SU-DHL-6 (cell line): ENCODE data around the gene UBE3B.

ENCODE experiments used
- H2AFZ ChIP-seq: fragments of 200-600 bp; sonication (generic); 2 replicates; pipeline ENCODE4 v1.6.1; 2014; ENCODE audit warnings: low read depth, mild to moderate bottlenecking, moderate library complexity, mixed read lengths, antibody characterized with exemption, low read length; ENCODE audit not compliant: severe bottlenecking
- H3F3A ChIP-seq: fragments of 200-600 bp; shearing (Covaris generic); 2 replicates; pipeline ENCODE4 v1.6.0; 2016; ENCODE audit warnings: antibody characterized with exemption, mild to moderate bottlenecking; ENCODE audit not compliant: insufficient read depth
- H3K27ac ChIP-seq: fragments of 200-600 bp; sonication (generic); 2 replicates; pipeline ENCODE4 v1.5.1; 2016; ENCODE audit warnings: low read depth, mild to moderate bottlenecking, low read length, moderate library complexity, mixed read lengths
- H3K27me3 ChIP-seq: fragments of 200-600 bp; sonication (generic), shearing (Covaris generic); 2 replicates; pipeline ENCODE4 v1.6.0; 2014; ENCODE audit warnings: mild to moderate bottlenecking, low read length
- H3K36me3 ChIP-seq: fragments of 200-600 bp; sonication (generic); 2 replicates; pipeline ENCODE4 v1.6.1; 2014; ENCODE audit warnings: mild to moderate bottlenecking, low read length, mixed read lengths
- H3K4me2 ChIP-seq: fragments of 300-600, 200-600 bp; shearing (Covaris generic), sonication (generic); 2 replicates; pipeline ENCODE4 v1.6.0; 2014; ENCODE audit warnings: low read length, low read depth, mild to moderate bottlenecking; ENCODE audit not compliant: poor library complexity, severe bottlenecking
- H3K4me3 ChIP-seq: fragments of 200-600 bp; sonication (generic); 2 replicates; pipeline ENCODE4 v1.5.1; 2014; ENCODE audit warnings: antibody characterized with exemption, low read length, mild to moderate bottlenecking, mixed read lengths; ENCODE audit not compliant: insufficient read depth, poor library complexity, severe bottlenecking
- H3K79me2 ChIP-seq: fragments of 200-600 bp; sonication (generic); 2 replicates; pipeline ENCODE4 v1.6.1; 2014; ENCODE audit warnings: mild to moderate bottlenecking, low read length, moderate library complexity; ENCODE audit not compliant: insufficient read depth
- H3K9ac ChIP-seq: fragments of 200-600 bp; sonication (generic); 2 replicates; pipeline ENCODE4 v1.7.0; 2014; ENCODE audit warnings: mild to moderate bottlenecking, low read length
- H3K9me2 ChIP-seq: fragments of 200-600 bp; sonication (generic); replicated peaks from 2 replicates; pipeline ENCODE4 v1.6.1; 2014; ENCODE audit warnings: low read length; ENCODE audit not compliant: insufficient read depth
- H3K9me3 ChIP-seq: fragments of 200-600 bp; sonication (generic); 2 replicates; pipeline ENCODE4 v1.6.1; 2014; ENCODE audit warnings: low read length, mixed read lengths; ENCODE audit not compliant: insufficient read depth
- H4K20me1 ChIP-seq: fragments of 200-600 bp; sonication (generic); 2 replicates; pipeline ENCODE4 v1.6.1; 2014; ENCODE audit warnings: low read depth, mild to moderate bottlenecking, antibody characterized with exemption, low read length, moderate library complexity, mixed read lengths
- CTCF ChIP-seq: fragments of 200-600 bp; sonication (generic); IDR thresholded peaks from one replicate; pipeline ENCODE4 v1.5.1; 2017; ENCODE audit warnings: antibody characterized with exemption, mild to moderate bottlenecking, low read length, moderate library complexity; ENCODE audit not compliant: insufficient read depth, poor library complexity, severe bottlenecking
- EZH2phosphoT487 ChIP-seq: fragments of 200-600 bp; sonication (generic), shearing (Covaris generic); conservative IDR thresholded peaks from 2 replicates; pipeline ENCODE4 v1.6.1; 2018; ENCODE audit warnings: mild to moderate bottlenecking, antibody characterized with exemption, low read length, moderate library complexity, mixed read lengths

UBE3B gene

GRCh38 chr12:109567296-109567695, 89.9 kb downstream of the UBE3B start:
- 0 out of 2 replicates have a peak, but pooled peaks cover 5% of the 10 kb centered on the region for H3K36me3 ChIP-seq
- no peaks in the 10 kb centered on the region for H3F3A ChIP-seq
- no peaks in the 10 kb centered on the region for H3K27me3 ChIP-seq
- no peaks in the 10 kb centered on the region for H4K20me1 ChIP-seq
- TF ChIP-seq EZH2phosphoT487 (no peak), CTCF (no peak)
- no peak overlapping the region for H3K4me3 ChIP-seq
- H3K27ac ChIP-seq = no peak overlapping the region
- no peak overlapping the region for H2AFZ ChIP-seq
- no peaks in the 10 kb centered on the region for H3K9me2 ChIP-seq
- no peak overlapping the region for H3K9ac ChIP-seq
- no peaks in the 10 kb centered on the region for H3K9me3 ChIP-seq
- no peak overlapping the region for H3K4me2 ChIP-seq
- H3K79me2 ChIP-seq = 0 out of 2 replicates have a peak, but pooled peaks cover under 1% of the 10 kb centered on the region

- H4K20me1 ChIP-seq = no peaks in the 10 kb centered on the region
- H3K4me2 ChIP-seq = no peak overlapping the region
- no peak overlapping the region for H3K9ac ChIP-seq
- no peak for TF ChIP-seq EZH2phosphoT487
- no peak for TF ChIP-seq CTCF
- no peak overlapping the region for H3K27ac ChIP-seq
- H3K36me3 ChIP-seq = no peaks in the 10 kb centered on the region
- H3K9me3 ChIP-seq = no peaks in the 10 kb centered on the region
- no peaks in the 10 kb centered on the region for H3K27me3 ChIP-seq
- peaks cover 7% of the 10 kb centered on the region; the same call in 1 of the 2 replicates for H3K79me2 ChIP-seq
- H3K4me3 ChIP-seq = no peak overlapping the region
- no peak overlapping the region for H2AFZ ChIP-seq
- H3K9me2 ChIP-seq = no peaks in the 10 kb centered on the region
- H3F3A ChIP-seq = no peaks in the 10 kb centered on the region
Measured at GRCh38 chr12:109567967-109568366, 90.5 kb downstream of the UBE3B start.

- H3K79me2 ChIP-seq = peaks cover 7% of the 10 kb centered on the region; the same call in 1 of the 2 replicates
- H3K4me3 ChIP-seq = no peak overlapping the region
- no peaks in the 10 kb centered on the region for H3K36me3 ChIP-seq
- no peak overlapping the region for H3K27ac ChIP-seq
- no peak overlapping the region for H3K4me2 ChIP-seq
- no peak for TF ChIP-seq EZH2phosphoT487
- no peak for TF ChIP-seq CTCF
- no peak overlapping the region for H3K9ac ChIP-seq
- H3K27me3 ChIP-seq = no peaks in the 10 kb centered on the region
- no peaks in the 10 kb centered on the region for H3K9me3 ChIP-seq
- no peaks in the 10 kb centered on the region for H4K20me1 ChIP-seq
- H2AFZ ChIP-seq = no peak overlapping the region
- no peaks in the 10 kb centered on the region for H3K9me2 ChIP-seq
- H3F3A ChIP-seq = no peaks in the 10 kb centered on the region
Measured at GRCh38 chr12:109568486-109568885, 91.1 kb downstream of the UBE3B start.
